MM.1S (cell line): ENCODE results near the gene PRKG1.

Experiments used
- DNase-seq: peaks from one replicate; pipeline ENCODE4 v3.0.0-alpha.2; 2015
- H2AFZ ChIP-seq: fragments of 300-600 bp; sonication (generic); 2 replicates; pipeline ENCODE4 v1.6.0; 2016; ENCODE audit warnings: antibody characterized with exemption, low read length
- H3F3A ChIP-seq: fragments of 300-600 bp; sonication (generic); 2 replicates; pipeline ENCODE4 v1.6.1; 2016; ENCODE audit warnings: mild to moderate bottlenecking, antibody characterized with exemption, low read length, moderate library complexity, mixed read lengths; ENCODE audit not compliant: insufficient read depth
- H3K27ac ChIP-seq: fragments of 300-600 bp; sonication (generic); 2 replicates; pipeline ENCODE4 v1.5.1; 2016; ENCODE audit warnings: mild to moderate bottlenecking, low read length
- H3K27me3 ChIP-seq: fragments of 300-600 bp; sonication (generic); replicated peaks from 2 replicates; pipeline ENCODE4 v1.6.0; 2016; ENCODE audit warnings: low read length; ENCODE audit not compliant: insufficient read depth
- H3K36me3 ChIP-seq: fragments of 300-600 bp; sonication (generic); replicated peaks from 2 replicates; pipeline ENCODE4 v1.6.1; 2016; ENCODE audit warnings: mild to moderate bottlenecking, low read length, mixed read lengths; ENCODE audit not compliant: insufficient read depth
- H3K4me1 ChIP-seq: fragments of 300-600 bp; sonication (generic); 2 replicates; pipeline ENCODE4 v1.6.1; 2016; ENCODE audit warnings: low read length, mixed read lengths
- H3K4me2 ChIP-seq: fragments of 300-600 bp; sonication (generic); 2 replicates; pipeline ENCODE4 v1.6.0; 2016; ENCODE audit warnings: low read depth, low read length
- H3K4me3 ChIP-seq: fragments of 300-600 bp; sonication (generic); 2 replicates; pipeline ENCODE4 v1.5.1; 2016; ENCODE audit warnings: low read length, mixed read lengths
- H3K79me2 ChIP-seq: fragments of 300-600 bp; sonication (generic); 2 replicates; pipeline ENCODE4 v1.6.1; 2016; ENCODE audit warnings: mixed run types, low read length, mixed read lengths
- H3K9ac ChIP-seq: fragments of 300-600 bp; sonication (generic); 2 replicates; pipeline ENCODE4 v1.6.1; 2016; ENCODE audit warnings: low read length, mixed read lengths
- H3K9me2 ChIP-seq: fragments of 300-600 bp; sonication (generic); replicated peaks from 2 replicates; pipeline ENCODE4 v1.6.1; 2016; ENCODE audit warnings: mild to moderate bottlenecking, low read length, mixed read lengths; ENCODE audit not compliant: insufficient read depth
- H3K9me3 ChIP-seq: fragments of 300-600 bp; sonication (generic); replicated peaks from 2 replicates; pipeline ENCODE4 v1.6.1; 2016; ENCODE audit warnings: mild to moderate bottlenecking, low read length, mixed read lengths; ENCODE audit not compliant: insufficient read depth
- H4K20me1 ChIP-seq: fragments of 300-600 bp; sonication (generic); 2 replicates; pipeline ENCODE4 v1.6.1; 2016; ENCODE audit warnings: mild to moderate bottlenecking, low read length, moderate library complexity, mixed read lengths; ENCODE audit not compliant: insufficient read depth
- EZH2 ChIP-seq: fragments of 300-600 bp; sonication (generic); optimal IDR thresholded peaks from 2 replicates; pipeline ENCODE3; 2017; ENCODE audit warnings: low read depth, mild to moderate bottlenecking, antibody characterized with exemption, low read length, mixed read lengths
- EZH2phosphoT487 ChIP-seq: fragments of 300-600 bp; sonication (generic); IDR thresholded peaks from 2 replicates; pipeline ENCODE4 v1.6.1; 2018; ENCODE audit warnings: antibody characterized with exemption, low read length
- TF ChIP-seq, protein P1 (sequence below): fragments of 300-600 bp; sonication (generic); IDR thresholded peaks from 2 replicates; pipeline ENCODE4 v1.5.1; 2016; ENCODE audit warnings: antibody characterized with exemption, low read length, mixed read lengths

The PRKG1 gene

DNA sequence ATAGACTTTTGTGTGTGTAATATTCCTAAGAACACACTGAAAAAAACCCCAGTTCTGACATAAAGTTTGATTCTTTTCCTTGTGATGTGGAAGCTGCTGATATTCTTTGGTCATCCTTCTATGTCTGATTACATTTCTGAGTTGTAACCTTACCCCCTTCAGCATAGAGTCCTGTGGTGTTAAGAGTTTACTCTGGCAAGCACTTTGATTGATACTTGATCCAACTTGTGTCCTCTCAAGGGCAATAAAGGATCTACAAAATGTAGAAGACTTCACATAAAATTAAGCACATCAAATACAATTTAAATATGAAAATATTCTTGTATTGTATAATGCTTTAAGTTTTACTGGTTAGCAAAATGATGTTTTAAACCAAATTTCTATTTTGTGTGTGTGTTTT, 1018.1 kb downstream of the PRKG1 start:
- TF ChIP-seq EZH2phosphoT487 (no peak), EZH2 (no peak)
- TF ChIP-seq, protein P1, sequence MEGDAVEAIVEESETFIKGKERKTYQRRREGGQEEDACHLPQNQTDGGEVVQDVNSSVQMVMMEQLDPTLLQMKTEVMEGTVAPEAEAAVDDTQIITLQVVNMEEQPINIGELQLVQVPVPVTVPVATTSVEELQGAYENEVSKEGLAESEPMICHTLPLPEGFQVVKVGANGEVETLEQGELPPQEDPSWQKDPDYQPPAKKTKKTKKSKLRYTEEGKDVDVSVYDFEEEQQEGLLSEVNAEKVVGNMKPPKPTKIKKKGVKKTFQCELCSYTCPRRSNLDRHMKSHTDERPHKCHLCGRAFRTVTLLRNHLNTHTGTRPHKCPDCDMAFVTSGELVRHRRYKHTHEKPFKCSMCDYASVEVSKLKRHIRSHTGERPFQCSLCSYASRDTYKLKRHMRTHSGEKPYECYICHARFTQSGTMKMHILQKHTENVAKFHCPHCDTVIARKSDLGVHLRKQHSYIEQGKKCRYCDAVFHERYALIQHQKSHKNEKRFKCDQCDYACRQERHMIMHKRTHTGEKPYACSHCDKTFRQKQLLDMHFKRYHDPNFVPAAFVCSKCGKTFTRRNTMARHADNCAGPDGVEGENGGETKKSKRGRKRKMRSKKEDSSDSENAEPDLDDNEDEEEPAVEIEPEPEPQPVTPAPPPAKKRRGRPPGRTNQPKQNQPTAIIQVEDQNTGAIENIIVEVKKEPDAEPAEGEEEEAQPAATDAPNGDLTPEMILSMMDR, result no peak
- Histone ChIP-seq H3K27ac (no peak overlapping the region), H3K4me3 (no peak overlapping the region), H3F3A (no peaks in the 10 kb centered on the region), H4K20me1 (no peaks in the 10 kb centered on the region), H3K9ac (no peak overlapping the region), H2AFZ (no peak overlapping the region), H3K4me1 (no peaks in the 10 kb centered on the region), H3K79me2 (no peaks in the 10 kb centered on the region), H3K9me2 (no peaks in the 10 kb centered on the region), H3K4me2 (no peak overlapping the region), H3K27me3 (no peaks in the 10 kb centered on the region), H3K9me3 (no peaks in the 10 kb centered on the region), H3K36me3 (no peaks in the 10 kb centered on the region)
- DNase-seq, result no peak

DNA sequence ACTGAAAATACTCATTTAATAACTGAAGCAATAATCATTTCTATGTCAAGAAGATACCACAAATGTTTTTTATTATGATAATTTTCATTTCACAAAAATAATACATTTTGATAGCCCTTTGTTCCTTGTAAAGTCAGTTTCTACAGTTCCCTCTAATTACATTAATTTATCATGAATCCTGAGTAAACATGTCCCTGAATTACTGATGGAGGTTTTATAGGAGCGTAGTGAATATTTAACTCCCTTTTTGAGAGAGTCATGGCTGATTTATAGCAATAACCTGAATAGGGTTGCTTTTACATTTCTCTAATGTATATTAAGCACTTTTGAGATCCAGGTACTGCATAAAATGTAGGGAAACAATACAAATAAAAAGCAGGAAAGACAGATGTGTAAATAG, 1023.8 kb downstream of the PRKG1 start:
- TF ChIP-seq, protein P1, result no peak
- TF ChIP-seq EZH2 (no peak), EZH2phosphoT487 (no peak)
- Histone ChIP-seq H3K4me3 (no peak overlapping the region), H3K79me2 (no peaks in the 10 kb centered on the region), H3K27me3 (no peaks in the 10 kb centered on the region), H4K20me1 (no peaks in the 10 kb centered on the region), H3F3A (no peaks in the 10 kb centered on the region), H3K9ac (no peak overlapping the region), H3K27ac (no peak overlapping the region), H2AFZ (no peak overlapping the region), H3K4me2 (no peak overlapping the region), H3K9me2 (no peaks in the 10 kb centered on the region), H3K36me3 (no peaks in the 10 kb centered on the region), H3K4me1 (no peaks in the 10 kb centered on the region), H3K9me3 (no peaks in the 10 kb centered on the region)
- DNase-seq, result no peak

DNA sequence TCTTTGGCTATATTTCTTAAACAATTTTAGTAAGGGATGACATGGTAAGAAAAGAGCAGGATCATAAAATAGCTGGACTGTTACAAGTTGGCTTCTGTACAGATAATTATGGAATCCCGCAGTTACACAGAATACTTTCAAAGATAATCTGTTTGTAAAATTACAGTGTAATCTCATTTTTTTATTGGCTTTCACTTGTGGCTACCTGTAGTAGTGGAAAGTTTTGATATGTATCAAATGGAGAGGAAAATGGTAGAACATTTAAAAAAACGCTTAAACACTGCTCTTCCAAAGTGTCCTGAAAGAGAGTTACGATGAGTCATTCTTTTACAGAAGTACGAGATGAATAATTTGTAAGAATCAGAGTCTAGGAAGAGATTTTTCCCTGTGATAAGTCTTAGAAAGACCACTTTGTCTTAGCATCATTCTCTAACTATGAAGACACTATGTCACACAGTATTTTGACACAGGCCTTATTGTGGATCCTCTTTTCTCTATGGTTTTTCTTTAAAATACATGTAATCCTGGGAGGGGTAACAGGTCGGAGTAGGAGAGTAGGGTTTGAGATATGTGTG, 1024.8 kb downstream of the PRKG1 start:
- Histone ChIP-seq H3K9ac (no peak overlapping the region), H3K27ac (no peak overlapping the region), H3K27me3 (no peaks in the 10 kb centered on the region), H3K9me2 (no peaks in the 10 kb centered on the region), H3K4me3 (no peak overlapping the region), H3F3A (no peaks in the 10 kb centered on the region), H3K36me3 (no peaks in the 10 kb centered on the region), H3K9me3 (no peaks in the 10 kb centered on the region), H4K20me1 (no peaks in the 10 kb centered on the region), H2AFZ (no peak overlapping the region), H3K4me2 (no peak overlapping the region), H3K4me1 (no peaks in the 10 kb centered on the region), H3K79me2 (no peaks in the 10 kb centered on the region)
- no peak for DNase-seq
- TF ChIP-seq, protein P1, result no peak
- TF ChIP-seq EZH2, result no peak
- TF ChIP-seq EZH2phosphoT487, result no peak
